Parathyroid adenoma (tissue), 2 donors: ENCODE measurements around the gene HOXD11.

Source experiments
- H2AFZ ChIP-seq: fragments of 300-600 bp; sonication (generic); one replicate; pipeline ENCODE4 v1.7.0; 2017; ENCODE audit warnings: antibody characterized with exemption, mild to moderate bottlenecking
- H3K27ac ChIP-seq: fragments of 300-600 bp; sonication (generic); one replicate; pipeline ENCODE4 v1.7.0; 2017
- H3K27me3 ChIP-seq: fragments of 300-600 bp; sonication (generic); one replicate; pipeline ENCODE4 v1.7.0; 2017; ENCODE audit warnings: low read length; ENCODE audit not compliant: control insufficient read depth, insufficient read depth
- H3K36me3 ChIP-seq: fragments of 300-600 bp; sonication (generic); one replicate; pipeline ENCODE4 v1.7.0; 2017; ENCODE audit warnings: low read length; ENCODE audit not compliant: control insufficient read depth, insufficient read depth
- H3K4me1 ChIP-seq: fragments of 300-600 bp; sonication (generic); one replicate; pipeline ENCODE4 v1.7.0; 2017; ENCODE audit warnings: control low read depth
- H3K4me2 ChIP-seq: fragments of 300-600 bp; sonication (generic); one replicate; pipeline ENCODE4 v1.7.0; 2017; ENCODE audit warnings: low read length
- H3K4me3 ChIP-seq: fragments of 300-600 bp; sonication (generic); one replicate; pipeline ENCODE4 v1.7.0; 2017; ENCODE audit warnings: low read depth, low read length
- H3K79me2 ChIP-seq: fragments of 300-600 bp; sonication (generic); one replicate; pipeline ENCODE4 v1.7.0; 2017; ENCODE audit warnings: control low read depth
- H3K9ac ChIP-seq: fragments of 300-600 bp; sonication (generic); one replicate; pipeline ENCODE4 v1.7.0; 2017; ENCODE audit warnings: mild to moderate bottlenecking
- H3K9me3 ChIP-seq: fragments of 300-600 bp; sonication (generic); one replicate; pipeline ENCODE4 v1.7.0; 2017; ENCODE audit warnings: low read length; ENCODE audit not compliant: control insufficient read depth
- CTCF ChIP-seq: fragments of 300-600 bp; sonication (generic); IDR thresholded peaks from one replicate; pipeline ENCODE4 v1.7.0; 2017; ENCODE audit warnings: antibody characterized with exemption, mild to moderate bottlenecking
- donor health status: primary hyperparathyroidism.

Gene HOXD11

GRCh38 chr2:176080540-176081375, 26.3 kb upstream of the HOXD11 start:
- H3K36me3 ChIP-seq: no peaks in the 10 kb centered on the region

GRCh38 chr2:176081376-176081836, 25.7 kb upstream of the HOXD11 start:
- H3K4me2 ChIP-seq: no peak overlapping the region
- H3K9me3 ChIP-seq: peaks cover 5% of the 10 kb centered on the region
- H3K4me1 ChIP-seq: no peaks in the 10 kb centered on the region
- H3K36me3 ChIP-seq: no peaks in the 10 kb centered on the region
- no peak overlapping the region for H2AFZ ChIP-seq
- H3K27me3 ChIP-seq: peaks cover 44% of the 10 kb centered on the region
- no peak overlapping the region for H3K27ac ChIP-seq
- no peak overlapping the region for H3K4me3 ChIP-seq
- TF ChIP-seq CTCF: no peak
- H3K9ac ChIP-seq: no peak overlapping the region
- no peaks in the 10 kb centered on the region for H3K79me2 ChIP-seq

More at GRCh38 chr2:176080540-176081375, 26.3 kb upstream of the HOXD11 start:
- no peaks in the 10 kb centered on the region for H3K79me2 ChIP-seq
- TF ChIP-seq CTCF: no peak
- H3K27ac ChIP-seq: no peak overlapping the region
- no peaks in the 10 kb centered on the region for H3K4me1 ChIP-seq
- H2AFZ ChIP-seq: no peak overlapping the region
- H3K4me2 ChIP-seq: no peak overlapping the region
- H3K9me3 ChIP-seq: peaks cover 5% of the 10 kb centered on the region
- H3K27me3 ChIP-seq: peaks cover 44% of the 10 kb centered on the region
- H3K9ac ChIP-seq: no peak overlapping the region
- no peak overlapping the region for H3K4me3 ChIP-seq

GRCh38 chr2:176081837-176082524, 25.1 kb upstream of the HOXD11 start:
- no peaks in the 10 kb centered on the region for H3K4me1 ChIP-seq
- TF ChIP-seq CTCF: no peak
- H3K4me3 ChIP-seq: no peak overlapping the region

GRCh38 chr2:176082525-176082823, 24.6 kb upstream of the HOXD11 start:
- Histone ChIP-seq H3K4me2 (no peak overlapping the region), H2AFZ (no peak overlapping the region), H3K4me1 (no peaks in the 10 kb centered on the region), H3K27ac (no peak overlapping the region), H3K9me3 (peaks cover 5% of the 10 kb centered on the region), H3K79me2 (no peaks in the 10 kb centered on the region), H3K36me3 (no peaks in the 10 kb centered on the region), H3K4me3 (no peak overlapping the region), H3K9ac (no peak overlapping the region), H3K27me3 (peaks cover 49% of the 10 kb centered on the region)
- TF ChIP-seq CTCF: no peak

More at GRCh38 chr2:176081837-176082524, 25.1 kb upstream of the HOXD11 start:
- Histone ChIP-seq H2AFZ (no peak overlapping the region), H3K79me2 (no peaks in the 10 kb centered on the region), H3K9ac (no peak overlapping the region), H3K27me3 (peaks cover 48% of the 10 kb centered on the region), H3K9me3 (peaks cover 5% of the 10 kb centered on the region), H3K27ac (no peak overlapping the region), H3K4me2 (no peak overlapping the region), H3K36me3 (no peaks in the 10 kb centered on the region)
